ENCODE data around the gene MTMR10. TPM values are rescaled to one million over a fixed set of nuclear protein-coding genes. Genes with fewer than 3 reads are reported as not detected.

MTMR10 gene
- total and polyA plus RNA-seq, 2 experiments from 2014 or later = 8.5 to 10.0 TPM

DNA sequence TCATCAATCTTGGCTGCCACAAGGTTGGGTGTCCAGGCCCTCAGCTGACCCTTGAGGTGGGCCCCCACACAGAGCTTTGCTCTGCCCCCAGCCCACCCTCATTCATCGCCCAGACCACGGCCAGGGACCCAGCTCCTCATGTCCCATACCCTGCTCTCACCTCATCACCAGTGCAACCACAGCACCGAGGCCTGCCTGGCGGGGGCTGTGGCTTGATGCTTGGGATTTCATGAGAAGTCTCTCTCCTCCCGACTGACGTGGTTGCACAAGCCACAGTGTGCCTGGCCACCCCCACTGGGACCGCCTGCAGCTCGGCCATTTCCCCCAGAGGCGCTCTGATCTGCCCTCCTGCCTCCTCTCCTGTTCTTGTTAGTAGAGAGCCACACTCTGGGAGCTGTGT is 45.4 kb upstream of the MTMR10 start:
- no peaks in the 10 kb centered on the region for H3K9me3 ChIP-seq (ENCODE audit: low read depth)
- H3K4me1 ChIP-seq (ENCODE audit: low read depth) = no peaks in the 10 kb centered on the region
- TF ChIP-seq, protein P1, sequence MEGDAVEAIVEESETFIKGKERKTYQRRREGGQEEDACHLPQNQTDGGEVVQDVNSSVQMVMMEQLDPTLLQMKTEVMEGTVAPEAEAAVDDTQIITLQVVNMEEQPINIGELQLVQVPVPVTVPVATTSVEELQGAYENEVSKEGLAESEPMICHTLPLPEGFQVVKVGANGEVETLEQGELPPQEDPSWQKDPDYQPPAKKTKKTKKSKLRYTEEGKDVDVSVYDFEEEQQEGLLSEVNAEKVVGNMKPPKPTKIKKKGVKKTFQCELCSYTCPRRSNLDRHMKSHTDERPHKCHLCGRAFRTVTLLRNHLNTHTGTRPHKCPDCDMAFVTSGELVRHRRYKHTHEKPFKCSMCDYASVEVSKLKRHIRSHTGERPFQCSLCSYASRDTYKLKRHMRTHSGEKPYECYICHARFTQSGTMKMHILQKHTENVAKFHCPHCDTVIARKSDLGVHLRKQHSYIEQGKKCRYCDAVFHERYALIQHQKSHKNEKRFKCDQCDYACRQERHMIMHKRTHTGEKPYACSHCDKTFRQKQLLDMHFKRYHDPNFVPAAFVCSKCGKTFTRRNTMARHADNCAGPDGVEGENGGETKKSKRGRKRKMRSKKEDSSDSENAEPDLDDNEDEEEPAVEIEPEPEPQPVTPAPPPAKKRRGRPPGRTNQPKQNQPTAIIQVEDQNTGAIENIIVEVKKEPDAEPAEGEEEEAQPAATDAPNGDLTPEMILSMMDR (IDR thresholded peaks at IDR 0.05; ENCODE audit: low read depth, low read length) = no peak
- no peak overlapping the region for H3K4me3 ChIP-seq
- H3K27me3 ChIP-seq = no peaks in the 10 kb centered on the region
- no peaks in the 10 kb centered on the region for H3K36me3 ChIP-seq
- no peak for DNase-seq (ENCODE audit: low read depth in 1 of 2, low spot score in 1 of 2)
- H3K27ac ChIP-seq = no peak overlapping the region

DNA sequence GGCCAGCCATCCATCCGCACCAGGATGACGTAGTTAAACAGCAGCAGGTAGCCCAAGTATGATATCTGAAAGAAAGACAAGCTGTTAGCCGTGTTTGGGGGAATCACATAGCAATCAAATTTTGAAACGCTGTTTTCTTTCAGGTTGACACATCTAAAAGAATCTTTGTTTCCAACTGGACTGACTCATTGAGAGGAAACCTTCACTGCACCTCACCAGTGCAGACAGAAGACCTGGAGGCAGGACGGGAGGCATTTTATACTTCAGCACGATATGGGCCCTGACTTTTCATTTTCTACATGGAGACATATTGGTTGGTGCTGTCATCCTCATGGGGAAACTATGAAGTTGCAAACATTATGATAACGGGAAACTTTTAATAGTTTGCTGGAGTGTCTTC is 44.2 kb upstream of the MTMR10 start:
- Histone ChIP-seq H3K4me1 (ENCODE audit: low read depth) (no peaks in the 10 kb centered on the region), H3K27me3 (no peaks in the 10 kb centered on the region), H3K4me3 (no peak overlapping the region), H3K9me3 (ENCODE audit: low read depth) (no peaks in the 10 kb centered on the region), H3K27ac (no peak overlapping the region), H3K36me3 (no peaks in the 10 kb centered on the region)
- TF ChIP-seq, protein P1 (IDR thresholded peaks at IDR 0.05; ENCODE audit: low read depth, low read length) = no peak
- no peak for DNase-seq (ENCODE audit: low read depth in 1 of 2, low spot score in 1 of 2)

DNA sequence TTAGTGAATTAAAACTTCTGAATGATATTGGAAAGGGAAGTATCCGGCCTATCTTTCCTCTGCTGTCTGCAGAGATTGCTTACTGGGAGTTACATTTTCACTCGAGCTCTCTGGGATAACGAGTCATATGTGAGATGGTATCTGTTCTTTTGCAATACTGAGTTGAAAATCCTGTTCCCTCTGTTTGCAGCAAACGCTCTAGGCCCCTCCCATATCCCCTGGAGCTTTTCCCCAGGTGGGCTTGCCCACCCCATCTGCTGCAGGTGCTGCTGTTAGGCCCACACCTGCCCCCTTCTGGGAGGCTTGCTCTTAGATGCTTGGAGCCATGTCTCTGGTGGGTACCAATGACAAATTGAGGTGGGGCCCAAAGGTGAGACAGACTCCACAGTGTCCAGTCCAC is 42.7 kb upstream of the MTMR10 start:
- TF ChIP-seq, protein P1 (IDR thresholded peaks at IDR 0.05; ENCODE audit: low read depth, low read length) = no peak
- Histone ChIP-seq H3K27me3 (no peaks in the 10 kb centered on the region), H3K4me1 (ENCODE audit: low read depth) (no peaks in the 10 kb centered on the region), H3K9me3 (ENCODE audit: low read depth) (no peaks in the 10 kb centered on the region), H3K27ac (no peak overlapping the region), H3K4me3 (no peak overlapping the region), H3K36me3 (no peaks in the 10 kb centered on the region)
- DNase-seq (ENCODE audit: low read depth in 1 of 2, low spot score in 1 of 2) = no peak

DNA sequence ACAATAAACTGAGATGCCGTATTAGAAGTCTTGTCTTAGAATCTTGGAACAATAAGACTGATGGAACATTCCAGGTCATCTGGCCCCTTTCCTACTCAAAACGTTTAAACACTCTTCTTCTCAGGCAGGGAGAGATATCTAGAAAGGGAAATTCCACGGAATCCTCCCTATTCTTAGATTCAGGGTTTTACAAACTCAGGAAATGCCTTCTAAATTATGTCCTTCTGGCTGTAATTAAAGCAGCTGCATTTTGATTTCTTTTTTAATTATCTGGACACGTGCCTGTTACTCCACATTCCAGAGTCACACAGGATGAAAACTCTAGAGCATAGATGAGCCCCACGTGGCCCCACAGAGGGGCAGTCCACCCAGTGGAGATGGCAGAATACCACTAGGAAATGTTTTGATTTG is 41.5 kb upstream of the MTMR10 start:
- Histone ChIP-seq H3K27me3 (no peaks in the 10 kb centered on the region), H3K9me3 (ENCODE audit: low read depth) (no peaks in the 10 kb centered on the region), H3K36me3 (no peaks in the 10 kb centered on the region), H3K4me3 (no peak overlapping the region), H3K4me1 (ENCODE audit: low read depth) (no peaks in the 10 kb centered on the region), H3K27ac (no peak overlapping the region)
- peak in 1 of 2 donors; percentile 86 for DNase-seq (ENCODE audit: low read depth in 1 of 2, low spot score in 1 of 2)
- TF ChIP-seq, protein P1 (IDR thresholded peaks at IDR 0.05; ENCODE audit: low read depth, low read length) = no peak

DNA sequence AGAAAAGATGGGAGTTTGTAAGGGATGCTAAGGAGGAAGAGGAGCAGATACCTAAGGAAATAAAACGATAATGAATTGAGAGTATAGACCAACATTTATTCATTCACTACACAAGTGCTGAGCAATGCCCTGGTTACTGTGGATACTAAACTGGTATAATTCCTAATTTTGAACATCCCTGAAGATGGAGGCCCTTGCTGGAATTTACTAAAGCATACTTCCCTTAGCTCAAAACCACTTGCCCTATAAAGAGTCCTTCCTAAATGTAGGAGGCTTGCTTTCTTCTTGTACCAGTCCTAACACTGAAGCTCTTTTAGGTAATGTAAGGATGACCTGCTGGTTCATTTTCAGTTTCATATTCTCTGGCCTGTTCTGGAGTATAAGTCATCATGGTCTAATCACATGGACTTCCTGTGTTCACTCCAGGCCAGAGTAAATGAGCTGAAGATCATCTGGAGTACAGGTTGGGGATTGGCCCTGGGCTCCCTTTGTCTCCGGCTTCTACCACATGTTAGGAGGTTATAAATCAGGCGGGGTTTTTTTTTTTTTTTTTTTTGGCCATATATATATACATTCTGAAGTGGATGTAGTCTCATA is 40.1 kb upstream of the MTMR10 start:
- Histone ChIP-seq H3K36me3 (no peaks in the 10 kb centered on the region), H3K27ac (no peak overlapping the region), H3K4me1 (ENCODE audit: low read depth) (no peaks in the 10 kb centered on the region), H3K9me3 (ENCODE audit: low read depth) (no peaks in the 10 kb centered on the region), H3K27me3 (no peaks in the 10 kb centered on the region), H3K4me3 (no peak overlapping the region)
- TF ChIP-seq, protein P1 (IDR thresholded peaks at IDR 0.05; ENCODE audit: low read depth, low read length) = no peak
- DNase-seq (ENCODE audit: low read depth in 1 of 2, low spot score in 1 of 2) = peak in 1 of 2 donors; percentile 49
